ENCODE measurements around the gene RIC8A.
"Not testable (repeated sequence)": the region's sequence is repeated elsewhere in the genome, so short reads cannot be mapped to it uniquely, and the experiment has no call there.

The RIC8A gene

DNA sequence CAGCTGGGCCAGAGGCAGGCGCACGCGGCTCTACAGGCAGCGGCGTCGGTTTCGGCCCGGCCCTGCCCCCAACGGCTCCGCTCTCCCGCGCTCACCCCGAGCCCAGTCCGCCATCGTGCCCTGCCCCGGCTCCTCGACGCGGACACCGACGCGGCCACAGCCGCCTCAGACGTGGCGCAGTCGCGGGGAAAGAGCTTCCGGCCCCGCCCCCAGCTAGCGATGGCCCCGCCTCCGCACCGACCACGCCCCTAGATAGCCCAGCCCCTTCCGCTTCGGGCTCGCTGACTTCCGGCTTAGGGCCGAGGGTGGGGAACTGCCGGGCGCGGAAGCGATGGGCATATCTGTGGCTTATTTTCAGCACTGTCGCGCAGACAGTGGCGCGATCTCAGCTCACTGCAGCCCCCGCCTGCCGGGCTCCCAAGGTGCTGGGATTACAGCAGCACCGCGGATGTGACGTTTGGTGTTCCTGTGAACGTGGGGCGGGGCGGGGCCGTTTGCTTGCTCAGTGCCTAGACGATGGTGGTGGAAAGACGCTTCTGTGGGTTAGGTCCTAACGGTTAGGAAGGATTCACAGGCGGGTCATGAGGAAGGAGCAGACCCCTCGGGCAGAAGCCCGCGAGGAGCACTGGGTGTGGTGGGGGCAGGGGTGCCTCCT is at the start of gene RIC8A, which contains the start of gene BET1L:
Gene RIC8A (plus strand): TSS at position 501 of the 655 bp plus-strand sequence. CDS start 1,147 bp downstream, outside the sequence.
Gene BET1L (minus strand): TSS at position 192 of the 655 bp plus-strand sequence. CDS start 78 bp downstream, at position 114.
- peak; percentile 97 for DNase-seq

DNA sequence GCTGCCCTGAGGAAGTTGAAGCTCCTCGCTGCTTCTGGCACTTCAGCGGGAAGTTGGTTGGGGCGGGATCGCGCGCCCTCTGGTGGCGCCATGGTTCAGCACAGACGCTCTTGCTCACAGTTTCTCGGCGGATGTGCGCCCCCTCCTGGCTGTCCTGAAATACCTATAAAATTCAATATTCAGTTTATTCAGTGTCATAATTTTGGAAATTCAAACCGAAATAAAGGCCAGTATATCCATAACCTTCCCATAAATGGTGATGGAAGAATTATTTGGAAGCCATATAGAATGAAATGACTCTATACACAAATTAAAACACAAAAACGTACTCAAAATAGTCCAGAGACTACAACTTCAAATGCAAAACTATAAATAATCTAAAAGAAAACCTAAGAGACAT is 27.3 kb upstream of the RIC8A start:
- not testable (repeated sequence) for DNase-seq

GRCh38 chr11:189200-189783 is 18.2 kb upstream of the RIC8A start:
- peak; percentile 22 for DNase-seq

GRCh38 chr11:189843-190311 is 17.6 kb upstream of the RIC8A start:
- not testable (repeated sequence) for DNase-seq

- not testable (repeated sequence) for DNase-seq
Measured at GRCh38 chr11:190546-190945, 17.0 kb upstream of the RIC8A start.

GRCh38 chr11:191490-192478 is 15.7 kb upstream of the RIC8A start:
- DNase-seq: not testable (repeated sequence)

DNA sequence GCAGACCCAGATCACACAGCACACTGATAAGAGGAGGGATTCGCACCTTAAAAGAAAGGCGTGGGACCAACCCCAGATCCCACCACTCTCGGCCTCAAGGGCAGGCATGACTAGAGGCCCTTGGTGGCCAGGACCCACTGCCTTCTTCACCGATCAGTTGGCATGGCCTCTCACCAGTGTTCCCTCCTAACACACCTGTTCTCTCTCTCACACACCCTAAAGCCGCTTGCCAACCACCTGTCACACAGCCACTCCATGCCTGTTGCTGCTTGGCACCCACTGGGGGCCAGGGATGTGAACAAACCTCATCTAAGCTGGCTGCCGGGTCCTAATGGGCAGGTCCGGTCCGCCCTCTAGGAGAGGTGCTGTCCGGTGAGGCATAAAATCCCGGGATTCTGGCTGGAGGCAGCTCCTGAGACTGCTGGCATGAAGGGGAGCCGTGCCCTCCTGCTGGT is 14.8 kb upstream of the RIC8A start, which contains the start of gene SCGB1C1:
Gene SCGB1C1 (plus strand): TSS at position 405 of the 455 bp plus-strand sequence. CDS start 22 bp downstream, at position 427.
- not testable (repeated sequence) for DNase-seq

- DNase-seq: not testable (repeated sequence)
Measured at GRCh38 chr11:193481-193880, 14.0 kb upstream of the RIC8A start.

GRCh38 chr11:196786-197731 is 10.4 kb upstream of the RIC8A start:
- DNase-seq: peak; percentile 44

GRCh38 chr11:197741-198235 is 9.7 kb upstream of the RIC8A start:
- peak; percentile 43 for DNase-seq

DNA sequence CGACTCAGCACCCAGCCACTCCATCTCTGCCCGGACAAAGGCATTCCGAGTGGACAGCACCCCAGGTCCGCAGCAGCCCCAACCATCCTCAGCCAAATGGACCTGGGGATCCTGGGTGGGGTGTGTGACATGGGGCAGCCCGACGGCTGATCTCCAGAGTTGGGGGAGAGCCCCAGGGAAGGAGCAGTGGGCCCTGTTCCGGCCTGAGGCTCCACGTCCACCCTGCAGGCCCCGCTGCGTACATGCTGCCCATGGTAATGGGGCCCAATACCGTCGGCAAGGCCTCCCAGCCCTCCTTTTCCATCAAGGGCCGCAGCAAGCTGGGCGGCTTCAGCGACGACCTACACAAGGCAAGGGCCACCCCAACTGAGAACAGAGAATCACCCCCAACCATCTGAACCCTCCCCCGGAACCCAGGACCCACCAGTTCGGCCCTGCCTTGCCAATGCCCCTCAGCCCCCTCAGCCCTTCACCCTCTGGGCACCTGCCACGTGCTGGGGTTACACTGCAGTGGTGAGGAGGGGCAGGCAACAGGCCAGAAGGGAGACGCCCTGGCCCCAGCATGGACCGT is 9.2 kb upstream of the RIC8A start:
- DNase-seq: no peak

- no peak for DNase-seq
Measured at GRCh38 chr11:199004-199581, 8.4 kb upstream of the RIC8A start.

DNA sequence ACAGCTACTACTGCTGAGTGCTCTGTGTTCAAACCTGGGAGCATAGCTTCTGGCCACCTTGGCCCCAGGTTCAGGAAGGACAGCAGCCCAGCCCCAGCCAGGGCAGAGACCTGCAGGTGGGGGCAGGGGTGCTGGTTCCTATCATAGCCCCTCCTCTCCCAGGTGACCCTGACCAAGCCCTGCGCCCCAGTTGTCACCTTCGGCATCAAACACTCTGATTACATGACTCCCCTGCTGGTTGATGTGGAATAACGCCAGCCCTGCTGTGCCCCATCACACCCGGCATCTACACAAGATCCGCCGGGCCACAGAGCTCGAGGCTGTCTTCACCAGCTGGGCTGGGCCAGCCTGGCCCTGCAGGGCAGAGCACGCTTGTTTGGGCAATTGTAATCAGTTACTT is 7.7 kb upstream of the RIC8A start:
- DNase-seq: peak; percentile 45

- peak; percentile 38 for DNase-seq
Measured at GRCh38 chr11:200224-201003, 7.1 kb upstream of the RIC8A start.

GRCh38 chr11:201966-202365 is 5.5 kb upstream of the RIC8A start:
- no peak for DNase-seq

GRCh38 chr11:202490-202889 is 5.0 kb upstream of the RIC8A start:
- DNase-seq: peak; percentile 15

DNA sequence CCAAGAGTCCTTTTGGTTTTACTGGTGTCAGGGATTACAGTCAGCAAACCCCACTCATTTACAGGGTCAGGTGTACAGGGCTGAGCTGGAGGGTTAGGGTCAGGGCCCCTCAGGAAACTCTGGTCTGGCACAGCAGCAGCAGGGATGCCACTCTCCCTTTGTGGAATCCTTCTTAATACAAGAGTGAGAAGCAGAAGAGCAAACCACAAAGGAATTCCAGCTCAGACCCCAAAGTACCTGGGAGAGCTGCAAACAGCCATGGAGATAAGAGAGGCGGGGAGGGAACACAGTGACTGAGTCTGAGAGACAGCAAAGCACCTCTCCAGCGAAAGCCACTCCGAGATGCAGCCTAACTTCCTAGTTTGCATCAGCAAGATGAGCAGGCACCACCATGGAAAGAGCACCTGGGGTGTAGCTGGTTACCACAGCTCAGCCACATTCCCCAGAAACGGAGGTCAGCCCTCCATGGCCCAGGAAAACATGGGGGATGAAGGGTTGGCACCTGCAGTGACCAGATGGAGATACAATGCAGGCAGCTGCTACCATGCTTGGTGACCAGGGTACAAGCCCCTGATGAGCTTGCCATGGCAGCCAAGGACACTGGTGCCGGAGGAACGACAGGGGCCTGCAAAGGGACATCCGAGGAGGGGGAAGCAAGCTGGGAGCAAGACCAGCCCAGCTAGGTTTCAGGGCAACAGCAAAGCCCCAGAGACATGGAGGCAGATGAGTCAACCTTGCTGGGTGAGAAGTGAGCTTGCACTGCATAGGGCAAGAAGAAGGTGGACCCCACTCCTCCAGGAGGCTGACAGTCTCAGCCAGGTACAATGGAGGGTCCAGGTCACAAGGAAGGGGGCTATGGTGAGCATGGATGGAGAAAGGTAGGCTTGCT is 4.2 kb upstream of the RIC8A start:
- peak; percentile 37 for DNase-seq

DNA sequence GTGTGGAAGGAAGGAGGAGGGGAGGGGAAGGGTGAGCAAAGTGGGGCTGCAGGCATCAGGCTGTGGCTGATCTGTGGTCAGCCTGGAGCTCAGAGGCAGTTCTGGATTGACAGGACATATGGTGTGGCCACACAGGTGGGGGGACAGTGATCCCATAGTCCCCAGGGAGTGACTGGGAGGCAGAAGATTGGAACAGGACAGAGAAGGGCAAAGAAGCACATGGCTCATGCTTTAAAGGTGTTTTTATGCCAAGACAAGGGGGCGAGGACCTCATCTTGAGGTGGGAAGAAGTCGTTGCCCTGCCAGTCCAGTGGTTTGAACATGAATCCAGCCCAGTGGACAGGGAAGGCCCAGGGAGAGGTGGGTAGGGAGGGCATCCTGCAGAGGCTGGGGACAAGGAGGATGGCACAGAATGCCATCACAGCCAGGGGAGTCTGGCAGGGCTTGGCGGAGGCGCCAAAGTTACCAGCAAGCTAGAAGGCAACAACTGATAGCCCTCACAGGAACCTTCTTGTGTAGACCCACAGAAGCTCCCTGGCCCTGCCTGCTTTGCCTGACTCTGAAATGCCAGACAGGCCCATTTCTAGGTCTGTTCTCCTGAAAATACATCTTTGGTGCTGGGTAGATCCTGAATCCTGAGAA is 3.4 kb upstream of the RIC8A start:
- DNase-seq: peak; percentile 17

Data from right forelimb (tissue), 1 donor.